HL-60/S4 treated with phorbol 12-myristate 13-acetate at 8.2 ng/mL for 4 days and 3 days (cell line): ENCODE measurements around the gene SLC48A1.
"Not testable (repeated sequence)": the region's sequence is repeated elsewhere in the genome, so short reads cannot be mapped to it uniquely, and the experiment has no call there.

Source experiments
- in situ Hi-C: fragments of 300-500 bp; cut with MboI; formaldehyde crosslinking; loops from 2 replicates; pipeline ENCODE4 v1.15.0; 2022; ENCODE audit warnings: low sequenced_read_pairs

SLC48A1 gene

DNA sequence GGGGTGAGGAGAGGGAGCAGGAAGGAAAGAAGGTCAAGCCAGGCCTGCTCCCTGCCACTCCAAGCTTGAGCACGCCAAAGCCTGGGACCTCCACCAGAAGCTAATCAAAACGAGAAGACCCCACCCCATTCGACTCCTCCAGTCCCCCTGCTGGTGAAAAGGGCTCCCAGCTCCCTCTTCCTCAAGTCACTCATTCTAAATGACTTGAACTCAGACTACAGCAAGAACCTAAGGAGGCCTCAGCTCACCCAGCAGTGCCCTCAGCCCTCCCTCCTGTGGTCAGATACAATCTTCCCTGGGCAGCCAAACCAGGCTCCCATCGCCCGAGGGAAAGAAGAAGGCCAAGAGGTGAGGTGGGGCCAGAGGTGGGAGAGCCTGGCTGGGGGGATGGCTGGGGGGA lies 29.3 kb downstream of the SLC48A1 start:
- in situ Hi-C loops, result no loop called here

GRCh38 chr12:47803191-47803875 lies 30.3 kb downstream of the SLC48A1 start:
- in situ Hi-C loops, result no loop called here

DNA sequence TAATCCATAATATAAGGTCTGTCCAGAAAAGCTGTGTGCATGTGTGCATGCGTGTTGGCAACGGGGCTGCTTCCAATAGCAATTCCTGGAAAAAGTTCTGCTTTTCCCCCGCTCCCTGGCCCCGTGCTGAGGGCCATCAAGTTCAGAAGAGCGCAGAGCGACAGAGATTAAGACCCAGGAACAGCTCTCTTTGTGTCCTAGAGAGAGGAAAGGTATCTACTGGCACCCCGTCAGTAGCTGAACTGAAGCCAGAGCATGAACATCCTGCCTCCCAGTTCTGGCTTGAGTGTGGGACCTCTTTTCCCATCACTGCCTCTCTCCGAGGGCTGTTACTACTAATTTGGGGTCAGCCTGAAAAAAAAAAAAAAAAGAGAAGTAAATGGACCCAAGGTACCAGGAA lies 31.1 kb downstream of the SLC48A1 start:
- in situ Hi-C loops, result no loop called here

DNA sequence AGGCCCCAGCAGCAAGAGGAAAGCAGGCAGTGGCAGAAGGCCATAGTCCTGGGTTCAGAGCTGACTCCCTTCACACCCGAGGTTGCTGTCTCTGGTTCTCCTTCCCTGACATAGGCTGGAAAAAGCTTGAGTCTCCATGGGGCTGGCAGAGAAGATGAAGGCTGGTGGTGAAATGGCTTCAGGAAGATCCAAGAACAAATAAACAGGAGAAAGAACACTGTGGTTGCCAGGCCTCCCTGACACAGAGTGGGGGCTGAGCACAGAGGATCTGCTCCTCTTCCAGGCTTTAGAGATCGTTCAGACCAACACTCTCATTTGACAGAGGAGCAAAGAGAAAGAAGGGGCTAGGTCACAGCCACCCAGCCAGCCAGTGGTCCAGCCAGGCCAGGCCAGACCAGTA lies 32.4 kb downstream of the SLC48A1 start:
- in situ Hi-C loops, result no loop called here

- in situ Hi-C loops, result no loop called here
Observed at GRCh38 chr12:47807338-47807737, 34.3 kb downstream of the SLC48A1 start.

- in situ Hi-C loops, result no loop called here
Observed at GRCh38 chr12:47808050-47808449, 35.0 kb downstream of the SLC48A1 start.

- in situ Hi-C loops, result no loop called here
Observed at GRCh38 chr12:47808574-47809365, 35.7 kb downstream of the SLC48A1 start.

DNA sequence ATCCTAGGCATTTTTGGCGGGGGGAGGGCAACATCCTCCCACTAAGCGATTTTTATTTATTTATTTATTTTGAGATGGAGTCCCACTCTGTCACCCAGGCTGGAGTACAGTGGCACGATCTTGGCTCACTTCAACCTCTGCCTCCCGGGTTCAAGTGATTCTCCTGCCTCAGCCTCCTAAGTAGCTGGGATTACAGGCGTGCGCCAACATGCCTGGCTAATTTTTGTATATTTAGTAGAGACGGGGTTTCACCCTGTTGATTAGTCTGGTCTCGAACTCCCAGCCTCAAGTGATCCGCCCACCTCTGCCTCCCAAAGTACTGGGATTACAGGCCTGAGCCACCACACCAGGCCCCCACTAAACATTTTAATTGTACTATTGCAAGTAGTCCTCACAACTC lies 36.5 kb downstream of the SLC48A1 start:
- in situ Hi-C loops, result not testable (repeated sequence)

DNA sequence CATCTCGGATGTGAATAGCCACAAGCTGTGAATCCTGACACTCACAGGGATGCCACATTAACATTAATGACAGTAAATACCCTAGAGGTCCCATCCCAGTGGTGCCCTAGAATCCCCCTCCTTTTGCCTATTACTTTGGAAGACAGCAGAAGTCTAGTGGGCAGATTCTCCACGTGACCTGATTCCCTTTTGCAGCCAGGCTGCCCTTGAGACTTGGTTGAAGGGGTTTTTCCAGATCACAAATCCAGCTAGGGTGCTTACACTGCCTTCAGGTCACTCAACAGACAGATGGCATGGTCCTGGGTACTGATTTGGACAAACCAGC lies 38.0 kb downstream of the SLC48A1 start:
- in situ Hi-C loops, result no loop called here

DNA sequence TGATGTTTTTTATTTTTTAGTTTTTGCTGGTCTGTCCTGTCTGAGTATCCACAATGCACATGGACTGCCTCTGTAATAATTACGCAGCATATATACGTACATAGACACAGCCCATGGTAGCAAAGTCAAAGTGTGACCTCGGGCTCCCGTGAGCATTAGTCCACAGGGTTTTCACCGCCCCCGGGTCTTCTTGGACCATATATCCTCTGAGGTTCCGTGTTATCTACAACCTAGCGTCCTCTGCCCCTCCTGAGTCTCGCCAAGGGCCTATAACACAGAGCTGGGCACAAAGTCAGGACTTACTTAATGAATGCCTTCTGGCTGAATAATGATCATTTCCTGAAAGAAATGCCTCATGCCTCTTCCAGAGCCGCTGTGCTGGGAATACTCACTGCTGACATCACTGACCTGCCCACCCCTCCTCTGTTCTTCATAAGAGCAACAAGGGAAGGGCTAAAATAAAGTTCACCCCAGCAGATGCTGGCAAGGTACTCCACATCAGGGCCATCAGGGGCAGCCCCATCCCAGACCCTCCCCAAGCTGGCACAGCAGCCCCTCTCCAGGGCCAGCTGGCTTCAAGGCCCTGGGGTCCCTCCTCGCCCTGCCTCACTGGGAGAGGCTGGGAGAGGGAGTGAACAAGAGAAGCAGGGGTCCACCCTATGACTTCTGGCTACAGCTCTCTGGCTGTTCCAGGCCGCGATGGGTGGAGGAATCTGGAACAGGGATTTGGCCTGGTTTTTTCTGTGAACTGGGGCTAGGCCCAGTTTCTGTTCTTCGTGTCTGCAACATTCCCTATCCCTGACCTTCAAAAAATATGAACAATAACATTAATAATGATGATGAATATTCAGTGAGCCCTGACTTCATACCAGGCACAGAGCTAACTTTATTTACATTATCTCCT lies 38.8 kb downstream of the SLC48A1 start:
- in situ Hi-C loops, result no loop called here

DNA sequence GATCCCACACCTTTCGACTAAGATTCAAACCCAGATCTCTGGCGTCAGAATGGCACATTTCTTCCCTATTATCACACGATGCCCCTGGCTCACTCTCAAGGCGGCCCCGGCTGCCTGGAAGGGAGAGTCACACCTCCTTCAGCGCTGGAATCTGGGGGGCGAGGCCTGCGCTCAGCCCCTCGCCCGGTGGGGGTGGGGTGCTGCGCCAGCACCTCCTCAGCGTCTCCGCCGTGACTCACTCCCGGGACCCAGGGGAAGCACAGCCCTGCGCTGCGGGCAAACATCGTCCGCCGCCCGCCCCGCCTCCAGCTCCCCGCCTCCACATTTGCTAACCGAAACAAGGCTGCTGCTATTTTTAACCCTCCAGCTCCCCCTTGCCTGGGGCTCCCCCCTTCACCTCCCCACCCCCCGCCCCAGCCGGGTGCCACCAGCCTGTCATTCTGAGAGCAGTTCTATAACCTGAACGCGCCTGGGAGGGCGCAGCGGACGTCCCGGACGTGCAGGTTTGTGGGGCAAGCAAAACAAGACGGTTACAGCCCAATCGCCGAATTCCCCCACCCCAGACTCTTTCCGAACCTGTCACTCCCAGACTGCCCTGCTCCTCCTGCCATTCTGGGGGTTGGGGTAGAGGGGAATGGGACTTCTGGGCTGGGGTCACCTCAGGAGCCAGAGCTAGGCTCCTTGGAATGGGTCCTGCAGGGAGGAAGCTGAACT lies 39.9 kb downstream of the SLC48A1 start:
- in situ Hi-C loops, result no loop called here

DNA sequence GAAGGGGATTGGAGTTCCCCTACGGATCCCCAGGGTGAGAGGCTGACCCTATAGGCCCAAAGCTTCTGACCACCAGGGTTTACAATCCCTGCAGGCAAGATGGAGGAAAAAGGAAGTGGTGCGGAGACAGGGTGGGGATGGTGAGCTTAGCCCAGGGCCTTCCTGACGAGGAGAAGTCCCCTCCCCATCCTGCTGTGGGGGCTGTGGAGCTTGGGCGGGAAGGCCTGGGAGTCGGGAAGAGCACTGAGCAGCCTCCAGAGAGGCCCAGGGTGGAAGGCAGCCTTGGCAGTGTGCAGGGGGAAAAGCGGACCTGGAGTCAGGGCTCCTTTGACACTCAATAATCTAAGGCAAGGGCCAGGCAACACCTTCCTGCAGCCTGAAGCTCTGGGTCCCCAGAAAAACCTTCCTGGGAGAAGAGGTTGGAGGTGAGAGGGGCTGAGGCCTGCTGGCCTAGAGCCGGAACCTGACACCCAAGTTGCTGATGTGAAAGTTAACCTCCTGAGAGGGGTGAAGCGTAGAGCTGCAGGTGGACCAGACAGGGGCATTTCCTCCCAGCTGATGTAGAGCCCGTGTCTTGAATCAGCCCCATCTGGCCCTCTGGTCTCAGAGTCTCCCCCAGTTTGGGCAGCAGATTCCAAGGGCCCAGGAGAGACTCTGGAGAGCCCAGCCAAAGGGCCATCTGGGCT lies 40.6 kb downstream of the SLC48A1 start:
- in situ Hi-C loops, result no loop called here

GRCh38 chr12:47814539-47815170 lies 41.6 kb downstream of the SLC48A1 start:
- in situ Hi-C loops, result no loop called here

- in situ Hi-C loops, result not testable (repeated sequence)
Observed at GRCh38 chr12:47815447-47815846, 42.4 kb downstream of the SLC48A1 start.

GRCh38 chr12:47816403-47817271 lies 43.6 kb downstream of the SLC48A1 start:
- in situ Hi-C loops, result no loop called here

DNA sequence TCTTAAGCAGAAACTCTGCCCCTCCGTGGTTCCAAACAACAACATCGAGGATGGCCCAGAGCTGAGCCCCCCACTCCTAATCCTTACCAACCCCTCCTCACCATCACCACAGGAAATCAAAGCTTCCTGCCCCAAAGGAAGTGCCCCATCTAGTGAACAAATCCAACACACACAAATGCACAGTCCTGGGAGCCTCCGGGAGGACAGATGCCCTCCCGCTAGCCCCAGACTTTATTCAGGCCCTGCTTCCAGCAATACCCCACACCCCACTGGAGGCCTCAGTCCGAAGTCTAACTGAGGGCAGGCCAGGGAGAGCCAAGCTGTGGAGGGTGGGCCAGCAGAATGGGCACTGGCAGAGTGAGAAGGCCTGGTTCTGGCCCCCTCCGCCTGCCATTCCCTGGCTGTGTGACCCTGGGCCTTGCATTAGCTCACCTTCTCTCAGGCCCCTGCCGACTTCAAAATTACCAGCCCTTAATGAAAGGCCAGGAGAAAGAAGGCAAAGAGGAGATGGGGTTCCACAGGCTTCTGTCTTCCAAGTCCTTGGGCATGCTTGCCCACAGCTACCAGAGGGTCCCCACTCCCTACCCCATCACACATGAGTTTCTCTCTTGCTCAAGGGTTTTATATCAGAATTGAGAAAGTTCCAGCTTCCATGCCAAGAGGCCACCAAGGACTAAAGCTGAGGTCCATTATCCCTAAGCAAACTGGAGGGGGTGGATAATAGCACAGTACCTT lies 44.4 kb downstream of the SLC48A1 start:
- in situ Hi-C loops, result no loop called here

- in situ Hi-C loops, result no loop called here
Observed at GRCh38 chr12:47818007-47818376, 45.0 kb downstream of the SLC48A1 start.

GRCh38 chr12:47818467-47819137 lies 45.6 kb downstream of the SLC48A1 start:
- in situ Hi-C loops, result no loop called here
